GM18507 (cell line): ENCODE measurements around the gene HRH3.

Experiments
- DNase-seq: peaks from one replicate; pipeline ENCODE4 v3.0.0; 2011; ENCODE audit warnings: low read depth; ENCODE audit not compliant: insufficient read length; ENCODE audit errors: extremely low spot score
- FAIRE-seq: peaks from 2 replicates; lab custom pipeline; 2011; peaks lifted over from hg19 to GRCh38; lab: Jason Lieb, UNC

HRH3 gene

GRCh38 chr20:62245911-62246280 lies 25.8 kb upstream of the HRH3 start:
- FAIRE-seq (no peak), DNase-seq (no peak)

- DNase-seq, result no peak
- no peak for FAIRE-seq
These were observed 24.6 kb upstream of the HRH3 start for GRCh38 chr20:62244644-62245108.

- DNase-seq (no peak), FAIRE-seq (no peak)
These were observed 23.9 kb upstream of the HRH3 start for GRCh38 chr20:62243906-62244515.

GRCh38 chr20:62243106-62243505 lies 23.0 kb upstream of the HRH3 start:
- DNase-seq (no peak), FAIRE-seq (no peak)

- DNase-seq, result no peak
- FAIRE-seq, result no peak
These were observed 22.1 kb upstream of the HRH3 start for GRCh38 chr20:62242176-62242575.

GRCh38 chr20:62241506-62241905 lies 21.4 kb upstream of the HRH3 start:
- DNase-seq (no peak), FAIRE-seq (no peak)

- FAIRE-seq (no peak), DNase-seq (no peak)
These were observed 20.1 kb upstream of the HRH3 start for GRCh38 chr20:62240020-62240685.

GRCh38 chr20:62239278-62239879 lies 19.3 kb upstream of the HRH3 start:
- no peak for DNase-seq
- FAIRE-seq, result no peak

GRCh38 chr20:62238569-62239277 lies 18.6 kb upstream of the HRH3 start:
- DNase-seq, result no peak
- no peak for FAIRE-seq

- peak; percentile 100 for DNase-seq
- peak; percentile 100 for FAIRE-seq
These were observed 17.9 kb upstream of the HRH3 start, which contains the start of gene OSBPL2 for GRCh38 chr20:62237801-62238568. TSS of gene OSBPL2 (plus strand) at chr20:62238521. CDS start at chr20:62256185, 17,664 bp downstream.

GRCh38 chr20:62237514-62237800 lies 17.4 kb upstream of the HRH3 start:
- no peak for FAIRE-seq
- no peak for DNase-seq

- FAIRE-seq (no peak), DNase-seq (no peak)
These were observed 16.9 kb upstream of the HRH3 start for GRCh38 chr20:62236766-62237513.

GRCh38 chr20:62236200-62236599 lies 16.1 kb upstream of the HRH3 start:
- DNase-seq (no peak), FAIRE-seq (no peak)

GRCh38 chr20:62235777-62236157 lies 15.7 kb upstream of the HRH3 start:
- DNase-seq (no peak), FAIRE-seq (no peak)

GRCh38 chr20:62235001-62235776 lies 15.1 kb upstream of the HRH3 start:
- DNase-seq (no peak), FAIRE-seq (no peak)

- FAIRE-seq (no peak), DNase-seq (no peak)
These were observed 14.3 kb upstream of the HRH3 start for GRCh38 chr20:62234339-62234738.

- DNase-seq, result no peak
- FAIRE-seq, result no peak
These were observed 13.6 kb upstream of the HRH3 start for GRCh38 chr20:62233684-62234083.
